HEK293T (cell line): ENCODE measurements around the gene SLC16A6.

ENCODE experiments used
- NFRKB ChIP-seq: fragments of 450-650 bp; IDR thresholded peaks from 2 replicates; pipeline ENCODE4 v1.6.1; 2016; ENCODE audit warnings: mild to moderate bottlenecking, moderate library complexity
- ZNF384 ChIP-seq: fragments of 450-650 bp; IDR thresholded peaks from 2 replicates; pipeline ENCODE4 v1.6.1; 2016

- TF ChIP-seq NFRKB (no peak), ZNF384 (no peak)
Measured at GRCh38 chr17:68302666-68303065, 11.7 kb upstream of the SLC16A6 start.
